Gastrocnemius medialis (tissue), 4 donors: ENCODE measurements around the gene MRPS22. TPM values are rescaled to one million over a fixed set of nuclear protein-coding genes. Genes with fewer than 3 reads are reported as not detected.

Experiments used
- ATAC-seq, 2 donors: fragments of 150-250 bp; one replicate each; pipeline ENCODE4 v1.9.1; 2016
- DNase-seq, 2 donors: peaks; one replicate each; pipeline ENCODE4 v3.0.0-alpha.2; 2019
- H3K27ac ChIP-seq, 4 donors: fragments of 200-600 bp; sonication (generic); 1 replicate in 1 of 4; 2 replicates in 3 of 4; pipeline ENCODE4 v1.5.1; 2016 to 2018; ENCODE audit warnings: mild to moderate bottlenecking in 2 of 4, moderate library complexity in 1 of 4
- H3K27me3 ChIP-seq, 3 donors: fragments of 200-600 bp; sonication (generic) in 2 of 3; 1 replicate in 1 of 3; 2 replicates in 2 of 3; pipeline versions ENCODE4 v1.5.1 to v1.6.0; 2016 to 2019; ENCODE audit warnings: mild to moderate bottlenecking in 1 of 3, moderate library complexity in 1 of 3
- H3K36me3 ChIP-seq, 2 donors: fragments of 200-600 bp; sonication (generic) in 1 of 2; one replicate each; pipeline ENCODE4 v1.5.1; 2017 to 2018
- H3K4me1 ChIP-seq, 2 donors: fragments of 200-600 bp; sonication (generic) in 1 of 2; one replicate each; pipeline ENCODE4 v1.5.1; 2016 to 2017; ENCODE audit warnings: mild to moderate bottlenecking in 2 of 2
- H3K4me3 ChIP-seq, 4 donors: fragments of 200-600 bp; sonication (generic) in 3 of 4; 1 replicate in 1 of 4; 2 replicates in 3 of 4; pipeline ENCODE4 v1.5.1; 2016 to 2019; ENCODE audit warnings: mild to moderate bottlenecking in 2 of 4
- H3K9me3 ChIP-seq, 3 donors: fragments of 200-600 bp; sonication (generic) in 2 of 3; 1 replicate in 1 of 3; 2 replicates in 2 of 3; pipeline ENCODE4 v1.5.1; 2016 to 2019
- CTCF ChIP-seq, 5 experiments: fragments of 450-650 bp in 3 of 5; fragments of 200-600 bp in 2 of 5; sonication (generic) in 2 of 5; IDR thresholded peaks in 4 of 5; conservative IDR thresholded peaks in 1 of 5; 1 replicate in 4 of 5; 2 replicates in 1 of 5; pipeline ENCODE4 v1.5.1; 2016 to 2019; ENCODE audit warnings: antibody characterized with exemption in 5 of 5, mild to moderate bottlenecking in 3 of 5, moderate library complexity in 3 of 5
- POLR2A ChIP-seq, 2 donors: fragments of 450-650 bp; IDR thresholded peaks; one replicate each; pipeline ENCODE4 v1.6.1; 2017; ENCODE audit warnings: antibody characterized with exemption in 2 of 2, mild to moderate bottlenecking in 2 of 2, moderate library complexity in 2 of 2
- in situ Hi-C, 4 donors: fragments of 200-750 bp; cut with MboI; loops; one replicate each; pipeline versions ENCODE4 v1.15.0 to v1.8.0; 2017; ENCODE audit warnings: low sequenced_read_pairs in 4 of 4
- intact Hi-C: fragments of 100-400 bp; cut with DNase I; formaldehyde crosslinking; loops from one replicate; pipeline ENCODE4 v1.15.1; 2023; ENCODE audit warnings: low total_unique reads
- total RNA-seq, 4 donors: library from RNA; depleted of rRNA; stranded (reverse); fragments of >200 nt; gene quantifications; one replicate each; pipeline versions ENCODE4 v1.1.0 to v1.2.3, GENCODE V29; 2016

The MRPS22 gene
- total RNA-seq, 4 donors from 2014 or later: 96.4 to 140 (median 116) TPM

- no peak overlapping the region for H3K4me3 ChIP-seq
- no peak overlapping the region for H3K27ac ChIP-seq
- H3K9me3 ChIP-seq: no peaks in the 10 kb centered on the region
- TF ChIP-seq CTCF (IDR thresholded peaks at IDR 0.05 in 4 of 5, conservative IDR thresholded peaks at IDR 0.05 in 1 of 5): no peak
- TF ChIP-seq POLR2A (IDR thresholded peaks at IDR 0.05): no peak
- in situ Hi-C loops (loop anchor here in 2 of 4 donors (25.0 kb wide), 2 partner anchors 206 to 381 kb away; partner anchors contain the start of genes FOXL2 (in 1 of the 2) and FOXL2NB (in 1 of the 2)), intact Hi-C loops (no loop called here)
- no peak for DNase-seq
- ATAC-seq: no peak
- H3K36me3 ChIP-seq: no peaks in the 10 kb centered on the region
- H3K27me3 ChIP-seq: peaks cover 0 to 2% (median 0%) of the 10 kb centered on the region in 3 donors
- no peaks in the 10 kb centered on the region for H3K4me1 ChIP-seq
These were observed 25.4 kb upstream of the MRPS22 start for GRCh38 chr3:139318431-139318816.

- intact Hi-C loops (no loop called here), in situ Hi-C loops (loop anchor here in 2 of 4 donors (25.0 kb wide), 2 partner anchors 207 to 382 kb away; partner anchors contain the start of genes FOXL2 (in 1 of the 2) and FOXL2NB (in 1 of the 2))
- TF ChIP-seq POLR2A (IDR thresholded peaks at IDR 0.05) (no peak), CTCF (IDR thresholded peaks at IDR 0.05 in 4 of 5, conservative IDR thresholded peaks at IDR 0.05 in 1 of 5) (no peak)
- ATAC-seq (no peak), DNase-seq (no peak)
- H3K27ac ChIP-seq: no peak overlapping the region
- H3K4me1 ChIP-seq: no peaks in the 10 kb centered on the region
- H3K36me3 ChIP-seq: no peaks in the 10 kb centered on the region
- H3K9me3 ChIP-seq: no peaks in the 10 kb centered on the region
- H3K27me3 ChIP-seq: peaks cover 0 to under 1% (median 0%) of the 10 kb centered on the region in 3 donors
- H3K4me3 ChIP-seq: no peak overlapping the region
These were observed 25.0 kb upstream of the MRPS22 start for GRCh38 chr3:139318826-139319225.

GRCh38 chr3:139319428-139320402 lies 24.1 kb upstream of the MRPS22 start:
- H3K4me1 ChIP-seq: no peaks in the 10 kb centered on the region
- no peak overlapping the region for H3K27ac ChIP-seq
- intact Hi-C loops: loop anchor here (10.0 kb wide), 1 partner anchor 725 kb away; the partner anchor contains the start of gene CEP70
- ATAC-seq (no peak), DNase-seq (no peak)
- no peaks in the 10 kb centered on the region for H3K27me3 ChIP-seq
- H3K4me3 ChIP-seq: no peak overlapping the region
- H3K9me3 ChIP-seq: no peaks in the 10 kb centered on the region
- TF ChIP-seq CTCF (IDR thresholded peaks at IDR 0.05 in 4 of 5, conservative IDR thresholded peaks at IDR 0.05 in 1 of 5) (no peak), POLR2A (IDR thresholded peaks at IDR 0.05) (no peak)
- in situ Hi-C loops: loop anchor here in 3 of 4 donors (10.0 to 25.0 kb wide), 3 partner anchors 207 to 382 kb away; partner anchors contain the start of genes FOXL2 (in 1 of the 3) and FOXL2NB (in 1 of the 3)
- H3K36me3 ChIP-seq: no peaks in the 10 kb centered on the region

- TF ChIP-seq POLR2A (IDR thresholded peaks at IDR 0.05) (no peak), CTCF (IDR thresholded peaks at IDR 0.05 in 4 of 5, conservative IDR thresholded peaks at IDR 0.05 in 1 of 5) (no peak)
- H3K4me1 ChIP-seq: no peaks in the 10 kb centered on the region
- intact Hi-C loops: loop anchor here (10.0 kb wide), 1 partner anchor 726 kb away; the partner anchor contains the start of gene CEP70
- no peaks in the 10 kb centered on the region for H3K9me3 ChIP-seq
- DNase-seq (no peak), ATAC-seq (no peak)
- H3K27me3 ChIP-seq: no peaks in the 10 kb centered on the region
- H3K27ac ChIP-seq: no peak overlapping the region
- H3K4me3 ChIP-seq: no peak overlapping the region
- in situ Hi-C loops: loop anchor here in 3 of 4 donors (10.0 to 25.0 kb wide), 3 partner anchors 208 to 383 kb away; partner anchors contain the start of genes FOXL2 (in 1 of the 3) and FOXL2NB (in 1 of the 3)
- H3K36me3 ChIP-seq: no peaks in the 10 kb centered on the region
These were observed 23.1 kb upstream of the MRPS22 start for GRCh38 chr3:139320551-139321309.
